HepG2 (cell line): ENCODE results near the gene C1orf21.

Source experiments
- ATRX ChIP-seq: sonication (generic); formaldehyde crosslinking; IDR thresholded peaks from 2 replicates; pipeline ENCODE4 v1.4.0; 2020; ENCODE audit warnings: missing genetic modification reagents, borderline replicate concordance
- FOXK2 ChIP-seq: fragments of 450-650 bp; IDR thresholded peaks from 2 replicates; pipeline ENCODE4 v1.6.1; 2016
- RFX5 ChIP-seq: IDR thresholded peaks from 2 replicates; pipeline ENCODE4 v1.6.1; 2011; ENCODE audit warnings: low read depth, low read length, improper control_type of control experiment
- U2AF1 ChIP-seq: fragments of 200-400 bp; formaldehyde crosslinking; optimal IDR thresholded peaks from 2 replicates; pipeline ENCODE3; 2017; ENCODE audit warnings: mild to moderate bottlenecking, low read depth, low read length
- TF ChIP-seq, protein P1 (sequence below): sonication (generic); formaldehyde crosslinking; IDR thresholded peaks from 2 replicates; pipeline ENCODE4 v1.4.0; 2020; ENCODE audit warnings: missing genetic modification reagents
- TF ChIP-seq, protein P2 (sequence below): sonication (generic); formaldehyde crosslinking; IDR thresholded peaks from 2 replicates; pipeline ENCODE4 v1.5.0; 2020; ENCODE audit warnings: mild to moderate bottlenecking, missing genetic modification reagents, moderate library complexity

DNA sequence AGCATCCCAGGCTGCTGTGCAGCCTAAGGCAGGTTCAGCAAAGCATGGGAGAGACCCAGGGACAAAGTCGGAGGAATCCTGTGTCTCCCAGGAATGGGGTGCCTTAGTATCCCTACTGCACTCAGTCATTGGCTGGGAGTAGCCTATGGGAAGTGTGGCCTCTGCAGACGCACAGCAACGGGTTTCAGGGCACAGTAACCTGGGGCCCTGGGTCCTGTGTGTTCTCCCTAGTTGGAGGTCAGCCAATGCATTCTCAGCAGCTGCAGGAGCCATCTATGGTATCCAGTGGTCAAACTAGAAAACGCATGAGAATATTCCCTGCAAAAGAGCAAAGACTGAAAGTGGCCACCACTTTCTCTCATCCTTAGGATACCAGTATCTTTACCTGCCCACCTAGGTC lies 13.7 kb upstream of the C1orf21 start:
- TF ChIP-seq ATRX (CRISPR knock-in tag) (no peak), RFX5 (no peak), FOXK2 (no peak), U2AF1 (no peak)
- TF ChIP-seq, protein P1, sequence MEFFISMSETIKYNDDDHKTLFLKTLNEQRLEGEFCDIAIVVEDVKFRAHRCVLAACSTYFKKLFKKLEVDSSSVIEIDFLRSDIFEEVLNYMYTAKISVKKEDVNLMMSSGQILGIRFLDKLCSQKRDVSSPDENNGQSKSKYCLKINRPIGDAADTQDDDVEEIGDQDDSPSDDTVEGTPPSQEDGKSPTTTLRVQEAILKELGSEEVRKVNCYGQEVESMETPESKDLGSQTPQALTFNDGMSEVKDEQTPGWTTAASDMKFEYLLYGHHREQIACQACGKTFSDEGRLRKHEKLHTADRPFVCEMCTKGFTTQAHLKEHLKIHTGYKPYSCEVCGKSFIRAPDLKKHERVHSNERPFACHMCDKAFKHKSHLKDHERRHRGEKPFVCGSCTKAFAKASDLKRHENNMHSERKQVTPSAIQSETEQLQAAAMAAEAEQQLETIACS (CRISPR knock-in tag): no peak
- TF ChIP-seq, protein P2, sequence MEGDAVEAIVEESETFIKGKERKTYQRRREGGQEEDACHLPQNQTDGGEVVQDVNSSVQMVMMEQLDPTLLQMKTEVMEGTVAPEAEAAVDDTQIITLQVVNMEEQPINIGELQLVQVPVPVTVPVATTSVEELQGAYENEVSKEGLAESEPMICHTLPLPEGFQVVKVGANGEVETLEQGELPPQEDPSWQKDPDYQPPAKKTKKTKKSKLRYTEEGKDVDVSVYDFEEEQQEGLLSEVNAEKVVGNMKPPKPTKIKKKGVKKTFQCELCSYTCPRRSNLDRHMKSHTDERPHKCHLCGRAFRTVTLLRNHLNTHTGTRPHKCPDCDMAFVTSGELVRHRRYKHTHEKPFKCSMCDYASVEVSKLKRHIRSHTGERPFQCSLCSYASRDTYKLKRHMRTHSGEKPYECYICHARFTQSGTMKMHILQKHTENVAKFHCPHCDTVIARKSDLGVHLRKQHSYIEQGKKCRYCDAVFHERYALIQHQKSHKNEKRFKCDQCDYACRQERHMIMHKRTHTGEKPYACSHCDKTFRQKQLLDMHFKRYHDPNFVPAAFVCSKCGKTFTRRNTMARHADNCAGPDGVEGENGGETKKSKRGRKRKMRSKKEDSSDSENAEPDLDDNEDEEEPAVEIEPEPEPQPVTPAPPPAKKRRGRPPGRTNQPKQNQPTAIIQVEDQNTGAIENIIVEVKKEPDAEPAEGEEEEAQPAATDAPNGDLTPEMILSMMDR (CRISPR knock-in tag): no peak
